ENCODE measurements around the gene EHD4.

DNA sequence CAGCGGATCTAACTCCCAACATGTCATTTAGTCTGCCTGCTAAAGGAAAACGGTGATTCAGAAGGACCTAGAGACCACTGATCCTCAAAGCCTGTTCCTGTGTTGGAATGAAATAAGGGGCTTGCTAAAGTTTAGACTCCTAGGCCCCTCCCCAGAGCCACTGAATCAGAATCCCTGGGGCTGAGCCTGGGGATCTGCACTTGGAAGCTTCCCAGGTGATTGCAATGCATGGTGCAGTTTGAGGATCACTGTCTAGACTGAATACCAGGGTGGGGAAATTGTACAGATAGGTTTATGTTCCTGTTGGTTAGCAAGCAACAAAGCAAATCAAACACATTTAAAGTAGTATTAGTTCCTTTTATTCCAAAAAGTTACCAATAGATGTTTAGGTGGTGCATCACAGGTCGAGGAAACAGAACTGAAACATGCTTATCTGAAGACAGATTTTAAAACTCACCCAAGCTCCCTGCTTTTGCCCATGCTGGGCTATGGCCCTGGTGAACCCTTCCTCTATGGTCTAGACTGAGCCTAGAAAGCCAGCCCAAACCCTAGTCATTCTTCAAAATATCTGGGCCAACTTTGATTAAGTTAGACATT is 48.9 kb downstream of the EHD4 start:
- TF ChIP-seq, protein P1, sequence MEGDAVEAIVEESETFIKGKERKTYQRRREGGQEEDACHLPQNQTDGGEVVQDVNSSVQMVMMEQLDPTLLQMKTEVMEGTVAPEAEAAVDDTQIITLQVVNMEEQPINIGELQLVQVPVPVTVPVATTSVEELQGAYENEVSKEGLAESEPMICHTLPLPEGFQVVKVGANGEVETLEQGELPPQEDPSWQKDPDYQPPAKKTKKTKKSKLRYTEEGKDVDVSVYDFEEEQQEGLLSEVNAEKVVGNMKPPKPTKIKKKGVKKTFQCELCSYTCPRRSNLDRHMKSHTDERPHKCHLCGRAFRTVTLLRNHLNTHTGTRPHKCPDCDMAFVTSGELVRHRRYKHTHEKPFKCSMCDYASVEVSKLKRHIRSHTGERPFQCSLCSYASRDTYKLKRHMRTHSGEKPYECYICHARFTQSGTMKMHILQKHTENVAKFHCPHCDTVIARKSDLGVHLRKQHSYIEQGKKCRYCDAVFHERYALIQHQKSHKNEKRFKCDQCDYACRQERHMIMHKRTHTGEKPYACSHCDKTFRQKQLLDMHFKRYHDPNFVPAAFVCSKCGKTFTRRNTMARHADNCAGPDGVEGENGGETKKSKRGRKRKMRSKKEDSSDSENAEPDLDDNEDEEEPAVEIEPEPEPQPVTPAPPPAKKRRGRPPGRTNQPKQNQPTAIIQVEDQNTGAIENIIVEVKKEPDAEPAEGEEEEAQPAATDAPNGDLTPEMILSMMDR (IDR thresholded peaks at IDR 0.05), result no peak
- TF ChIP-seq, protein P2, sequence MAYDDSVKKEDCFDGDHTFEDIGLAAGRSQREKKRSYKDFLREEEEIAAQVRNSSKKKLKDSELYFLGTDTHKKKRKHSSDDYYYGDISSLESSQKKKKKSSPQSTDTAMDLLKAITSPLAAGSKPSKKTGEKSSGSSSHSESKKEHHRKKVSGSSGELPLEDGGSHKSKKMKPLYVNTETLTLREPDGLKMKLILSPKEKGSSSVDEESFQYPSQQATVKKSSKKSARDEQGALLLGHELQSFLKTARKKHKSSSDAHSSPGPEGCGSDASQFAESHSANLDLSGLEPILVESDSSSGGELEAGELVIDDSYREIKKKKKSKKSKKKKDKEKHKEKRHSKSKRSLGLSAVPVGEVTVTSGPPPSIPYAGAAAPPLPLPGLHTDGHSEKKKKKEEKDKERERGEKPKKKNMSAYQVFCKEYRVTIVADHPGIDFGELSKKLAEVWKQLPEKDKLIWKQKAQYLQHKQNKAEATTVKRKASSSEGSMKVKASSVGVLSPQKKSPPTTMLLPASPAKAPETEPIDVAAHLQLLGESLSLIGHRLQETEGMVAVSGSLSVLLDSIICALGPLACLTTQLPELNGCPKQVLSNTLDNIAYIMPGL (CRISPR knock-in tag; IDR thresholded peaks at IDR 0.05; ENCODE audit: borderline replicate concordance), result no peak
- TF ChIP-seq RFX5 (IDR thresholded peaks at IDR 0.05) (no peak), MYC (IDR thresholded peaks at IDR 0.05; ENCODE audit: borderline replicate concordance, low read length) (no peak), ZNF302 (CRISPR knock-in tag; IDR thresholded peaks at IDR 0.05) (no peak), PHF8 (IDR thresholded peaks at IDR 0.05; ENCODE audit: borderline replicate concordance, low read depth) (no peak), NR3C1 (IDR thresholded peaks at IDR 0.05) (no peak), FOSL2 (IDR thresholded peaks at IDR 0.05) (no peak), FOSL2 (CRISPR knock-in tag; IDR thresholded peaks at IDR 0.05) (no peak), BHLHE40 (IDR thresholded peaks at IDR 0.05; ENCODE audit: low read depth, low read length) (no peak), POLR2A (IDR thresholded peaks at IDR 0.05; ENCODE audit: low read length) (no peak)

Measured in A549 (cell line).